Naive B cell (primary cell): ENCODE results near the gene C1R. TPM values are rescaled to one million over a fixed set of nuclear protein-coding genes. Genes with fewer than 3 reads are reported as not detected.

Experiments used
- polyA plus RNA-seq, 6 donors: library from polyadenylated mRNA; unstranded; fragments of 300-500 nt; fragmentation: Illumina TruSeq; gene quantifications; one replicate each; pipeline ENCODE4 v1.2.3, GENCODE V29; 2021; ENCODE audit warnings: low read depth in 6 of 6

C1R gene
- polyA plus RNA-seq, 6 donors from 2014 or later = 0.95 to 3.1 (median 1.9) TPM; not detected in 1

Other genes starting within 250 kb of the C1R start
- 1 to 10 TPM in 1 of 6 donors, under 1 TPM in 3, not detected in 2; 0.74 to 1.0 (median 0.89) TPM for gene CDCA3, start 241.2 kb downstream of the C1R start, polyA plus RNA-seq
- gene USP5, start 240.3 kb downstream of the C1R start, polyA plus RNA-seq = 10 to 100 TPM; 28.5 to 45.1 (median 35.4) TPM
- 100 to 1,000 TPM; 294 to 712 (median 357) TPM for gene TPI1, start 224.9 kb downstream of the C1R start, polyA plus RNA-seq
- gene SPSB2, start 219.1 kb downstream of the C1R start, polyA plus RNA-seq = 10 to 100 TPM in 2 of 6 donors, 1 to 10 TPM in 4; 7.9 to 15.5 (median 8.9) TPM
- gene LRRC23, start 187.6 kb downstream of the C1R start, polyA plus RNA-seq = 1 to 10 TPM; 4.1 to 8.7 (median 7.1) TPM
- 1 to 10 TPM; 3.8 to 8.4 (median 5.9) TPM for gene ENO2, start 177.9 kb downstream of the C1R start, polyA plus RNA-seq
- 1 to 10 TPM in 3 of 6 donors, under 1 TPM in 2, not detected in 1; 0.57 to 2.2 (median 1.1) TPM for gene ATN1, start 164.5 kb downstream of the C1R start, polyA plus RNA-seq
- gene RNU7-1, start 148.6 kb downstream of the C1R start, polyA plus RNA-seq = not detected
- gene C12orf57, start 148.4 kb downstream of the C1R start, polyA plus RNA-seq = 100 to 1,000 TPM; 126 to 211 (median 194) TPM
- 1,000 to 10,000 TPM in 1 of 6 donors, 100 to 1,000 TPM in 5; 398 to 1,059 (median 612) TPM for gene PTPN6, start 141.1 kb downstream of the C1R start, polyA plus RNA-seq
- 100 to 1,000 TPM; 107 to 127 (median 114) TPM for gene PHB2, start 121.8 kb downstream of the C1R start, polyA plus RNA-seq
- gene EMG1, start 121.5 kb downstream of the C1R start, polyA plus RNA-seq = 10 to 100 TPM; 69.7 to 82.7 (median 80.4) TPM
- gene LPCAT3, start 74.0 kb downstream of the C1R start, polyA plus RNA-seq = 10 to 100 TPM; 14.4 to 30.7 (median 16.7) TPM
- under 1 TPM in 1 of 6 donors, not detected in 5; 0.12 TPM for gene C1S, start 31.7 kb downstream of the C1R start, polyA plus RNA-seq
- 1 to 10 TPM; 2.4 to 9.6 (median 3.5) TPM for gene C1RL, start 16.8 kb upstream of the C1R start, polyA plus RNA-seq
- gene RBP5, start 36.4 kb upstream of the C1R start, polyA plus RNA-seq = under 1 TPM in 1 of 6 donors, not detected in 5; 0.51 TPM
- gene CLSTN3, start 37.9 kb upstream of the C1R start, polyA plus RNA-seq = 1 to 10 TPM in 5 of 6 donors, not detected in 1; 1.7 to 3.4 (median 2.9) TPM
- 10 to 100 TPM in 4 of 6 donors, 1 to 10 TPM in 2; 8.3 to 15.3 (median 12.3) TPM for gene PEX5, start 97.2 kb upstream of the C1R start, polyA plus RNA-seq
- not detected for gene ACSM4, start 211.6 kb upstream of the C1R start, polyA plus RNA-seq